Measurements from ENCODE around the gene KLK7.

- no peak for TF ChIP-seq CTCF (IDR thresholded peaks at IDR 0.05 in 2 of 3, conservative IDR thresholded peaks at IDR 0.05 in 1 of 3; ENCODE audit: control insufficient read depth in 2 of 3, extremely low read depth in 1 of 3, insufficient read depth in 1 of 3, low read depth in 3 of 3, low read length in 3 of 3)
- no peak for TF ChIP-seq NFIC (IDR thresholded peaks at IDR 0.05; ENCODE audit: low read depth, low read length)
- no peak for TF ChIP-seq SMAD1 (IDR thresholded peaks at IDR 0.05; ENCODE audit: low read depth, partially characterized antibody)
- no peak for TF ChIP-seq EP300 (IDR thresholded peaks at IDR 0.05; ENCODE audit: borderline replicate concordance in 1 of 2, control insufficient read depth in 1 of 2, low read depth in 2 of 2, low read length in 2 of 2)
- TF ChIP-seq POLR2AphosphoS5 (IDR thresholded peaks at IDR 0.05; ENCODE audit: low read length), result no peak
- TF ChIP-seq ETV6 (conservative IDR thresholded peaks at IDR 0.05 in 1 of 2, IDR thresholded peaks at IDR 0.05 in 1 of 2; ENCODE audit: borderline replicate concordance in 1 of 2, low read depth in 1 of 2), result no peak
- TF ChIP-seq RAD21 (IDR thresholded peaks at IDR 0.05; ENCODE audit: insufficient read depth, low read depth, low read length), result no peak
- TF ChIP-seq USF1 (IDR thresholded peaks at IDR 0.05; ENCODE audit: borderline replicate concordance, extremely low read length, insufficient read depth, low read depth, low read length), result no peak
Measured at GRCh38 chr19:50952910-50953309, 30.8 kb downstream of the KLK7 start, which contains the start of gene KLK5.
